ENCODE measurements around the gene TSHR. TPM values are rescaled to one million over a fixed set of nuclear protein-coding genes. Genes with fewer than 3 reads are reported as not detected.

Gene TSHR
- total and polyA plus RNA-seq, 2 of the 4 experiments (the other 2 are of a cell fraction): not detected

DNA sequence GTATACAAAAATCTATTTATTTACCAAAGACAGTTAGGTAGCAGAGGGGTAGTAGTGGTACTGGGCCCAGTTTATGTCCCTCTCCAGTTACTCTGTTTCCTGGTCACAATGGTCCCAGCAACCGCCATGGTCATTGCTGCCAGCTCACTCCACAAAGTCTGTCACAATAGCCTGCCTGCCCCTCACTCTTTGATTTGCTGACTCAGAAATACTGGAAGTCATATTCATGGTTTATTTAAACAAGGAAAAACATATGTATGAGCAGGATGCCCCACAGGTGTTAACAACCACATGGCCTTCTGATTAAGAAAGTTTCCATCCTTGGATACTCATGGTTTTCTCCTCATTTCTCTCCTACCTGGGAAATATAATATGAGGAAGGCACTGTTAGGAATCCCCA, 49.2 kb downstream of the TSHR start:
- Histone ChIP-seq H3K9me1 (ENCODE audit: insufficient read depth, low read length) (no peaks in the 10 kb centered on the region), H4K5ac (ENCODE audit: low read depth, low read length) (no peak overlapping the region), H4K91ac (ENCODE audit: insufficient read depth, low read depth, low read length) (no peak overlapping the region), H2AFZ (replicated peaks; ENCODE audit: low read length, poor library complexity) (no peak overlapping the region), H3K79me1 (ENCODE audit: low read depth in 1 of 2, low read length in 2 of 2) (no peaks in the 10 kb centered on the region), H3K4ac (ENCODE audit: low read depth, low read length) (no peak overlapping the region), H3K27me3 (ENCODE audit: control insufficient read depth, insufficient read depth, low read length) (no peaks in the 10 kb centered on the region; the same call in 1 of the 2 replicates), H3K4me1 (ENCODE audit: control insufficient read depth, insufficient read depth, low read length) (no peaks in the 10 kb centered on the region), H3K27ac (ENCODE audit: insufficient read depth, low read length) (no peak overlapping the region), H2BK5ac (ENCODE audit: low read depth, low read length, poor library complexity, severe bottlenecking) (no peak overlapping the region), H4K20me1 (ENCODE audit: insufficient read depth, low read length) (no peaks in the 10 kb centered on the region), H3K9ac (ENCODE audit: low read depth, low read length) (no peak overlapping the region), H2AK9ac (replicated peaks; ENCODE audit: low read depth, low read length, poor library complexity) (no peak overlapping the region), H3K56ac (ENCODE audit: extremely low read depth, insufficient read depth, low read length) (no peak overlapping the region), H3K36me3 (ENCODE audit: control insufficient read depth, insufficient read depth, low read length) (no peaks in the 10 kb centered on the region), H2AK5ac (ENCODE audit: low read depth, low read length) (no peak overlapping the region), H2BK15ac (ENCODE audit: low read depth, low read length) (no peak overlapping the region), H3K14ac (replicated peaks; ENCODE audit: low read depth, low read length) (no peak overlapping the region), H3K9me3 (ENCODE audit: control insufficient read depth, insufficient read depth, low read length) (no peaks in the 10 kb centered on the region), H3K23ac (ENCODE audit: low read depth, low read length) (no peak overlapping the region), H3K4me2 (ENCODE audit: low read depth, low read length) (no peak overlapping the region), H3K4me3 (ENCODE audit: insufficient read depth, low read depth, low read length) (no peak overlapping the region), H2BK20ac (ENCODE audit: low read depth, low read length) (no peak overlapping the region), H4K8ac (ENCODE audit: low read depth in 2 of 2, low read length in 2 of 2) (no peak overlapping the region), H2BK120ac (ENCODE audit: low read depth, low read length) (no peak overlapping the region), H3K18ac (ENCODE audit: low read depth, low read length) (no peak overlapping the region)
- TF ChIP-seq MAFK (IDR thresholded peaks at IDR 0.05; ENCODE audit: low read depth, low read length) (peak; percentile 36), NFE2L2 (IDR thresholded peaks at IDR 0.05; ENCODE audit: low read depth, low read length) (no peak), MAZ (IDR thresholded peaks at IDR 0.05; ENCODE audit: borderline replicate concordance, low read depth, low read length) (no peak)
- ATAC-seq (ENCODE audit: low read depth): no peak
- ChIA-PET POLR2A (ENCODE audit: unreplicated experiment) (no interaction called here), CTCF (no interaction called here)
- DNase-seq: no peak
- dilution Hi-C loops (cut with HindIII; ENCODE audit: low sequenced_read_pairs, unreplicated experiment): no loop called here
- no TSS peak for BruUV-seq (replicated peaks)
- 60% methylated on average over 1 of the region's 1 CpG; no CpG with 5 or more reads in 1 of the 2 experiments for WGBS, 2 experiments (ENCODE audit: extremely low coverage in 2 of 2, insufficient read length in 1 of 2)
- in situ Hi-C loops (cut with MboI; ENCODE audit: low sequenced_read_pairs): no loop called here
- intact Hi-C loops (cut with micrococcal nuclease): no loop called here
